Mucosa of descending colon (tissue), 3 donors: ENCODE measurements around the gene CUTC. TPM values are rescaled to one million over a fixed set of nuclear protein-coding genes. Genes with fewer than 3 reads are reported as not detected.

Source experiments
- ATAC-seq: fragments of 200-7000 bp; cut with Tn5 transposase; one replicate; pipeline ENCODE4 v1.9.1; 2020; ENCODE audit warnings: mild to moderate bottlenecking, moderate library complexity
- DNase-seq, 3 donors: peaks; one replicate each; pipeline ENCODE4 v3.0.0-alpha.2; 2020
- H3K36me3 ChIP-seq: fragments of 200-600 bp; one replicate; pipeline ENCODE4 v1.8.0; 2021; ENCODE audit warnings: low read depth, mild to moderate bottlenecking
- H3K4me1 ChIP-seq: fragments of 200-600 bp; one replicate; pipeline ENCODE4 v1.8.0; 2021; ENCODE audit warnings: low read depth, mild to moderate bottlenecking
- H3K4me3 ChIP-seq: fragments of 200-600 bp; one replicate; pipeline ENCODE4 v1.8.0; 2021; ENCODE audit warnings: mild to moderate bottlenecking
- H3K9me3 ChIP-seq: fragments of 200-600 bp; one replicate; pipeline ENCODE4 v1.8.0; 2021; ENCODE audit warnings: mild to moderate bottlenecking
- CTCF ChIP-seq: fragments of 200-600 bp; IDR thresholded peaks from one replicate; pipeline ENCODE4 v1.8.0; 2022; ENCODE audit warnings: antibody characterized with exemption, mild to moderate bottlenecking
- intact Hi-C, 2 donors: fragments of 100-400 bp; cut with DNase I in 1 of 2; cut with micrococcal nuclease in 1 of 2; formaldehyde crosslinking; loops; one replicate each; pipeline versions ENCODE4 v1.11.0 to v1.11.1; 2022; cut with DNase I, micrococcal nuclease
- total RNA-seq, 3 donors: library from RNA; stranded (reverse); fragmentation: NEBNext Ultra II Directional in 2 of 3; extraction: Animal tissue kit (Norgen Biotek cat#: 25700) in 2 of 3; gene quantifications; one replicate each; pipeline versions ENCODE4 v1.2.1 to v1.2.4, GENCODE V29; 2021 to 2023
- donor health status: DM: no; HTN: no; CAD: no; lungs with moderate emphysema.
- donor health status: DM: no; HTN: no; CAD: no.
- donor health status: DM: no; HTN: yes; CAD: no.

Gene CUTC
- total RNA-seq, 3 donors from 2014 or later: 10.7 to 22.1 (median 11.4) TPM

GRCh38 chr10:99695761-99696160, 36.3 kb upstream of the CUTC start:
- no peaks in the 10 kb centered on the region for H3K4me1 ChIP-seq
- H3K9me3 ChIP-seq: no peaks in the 10 kb centered on the region
- no peak for TF ChIP-seq CTCF
- ATAC-seq: no peak
- DNase-seq: no peak
- H3K36me3 ChIP-seq: no peaks in the 10 kb centered on the region
- H3K4me3 ChIP-seq: no peak overlapping the region
- intact Hi-C loops: no loop called here

GRCh38 chr10:99698504-99699080, 33.4 kb upstream of the CUTC start:
- intact Hi-C loops: no loop called here
- DNase-seq: no peak
- no peaks in the 10 kb centered on the region for H3K4me1 ChIP-seq
- H3K4me3 ChIP-seq: no peak overlapping the region
- no peak for TF ChIP-seq CTCF
- no peaks in the 10 kb centered on the region for H3K9me3 ChIP-seq
- H3K36me3 ChIP-seq: no peaks in the 10 kb centered on the region
- no peak for ATAC-seq

GRCh38 chr10:99700649-99701048, 31.4 kb upstream of the CUTC start:
- Histone ChIP-seq H3K36me3 (no peaks in the 10 kb centered on the region), H3K4me3 (no peak overlapping the region), H3K9me3 (no peaks in the 10 kb centered on the region), H3K4me1 (no peaks in the 10 kb centered on the region)
- intact Hi-C loops: loop anchor here in 1 of 2 donors (10.0 kb wide), 1 partner anchor 66 kb away; no protein-coding TSS in a partner anchor
- no peak for DNase-seq
- ATAC-seq: no peak
- no peak for TF ChIP-seq CTCF

GRCh38 chr10:99708428-99709012, 23.5 kb upstream of the CUTC start:
- H3K4me1 ChIP-seq: no peaks in the 10 kb centered on the region
- ATAC-seq: no peak
- no peak for TF ChIP-seq CTCF
- no peaks in the 10 kb centered on the region for H3K9me3 ChIP-seq
- no peaks in the 10 kb centered on the region for H3K36me3 ChIP-seq
- intact Hi-C loops: loop anchor here in 1 of 2 donors (10.0 kb wide), 1 partner anchor 74 kb away; no protein-coding TSS in a partner anchor
- DNase-seq: no peak
- no peak overlapping the region for H3K4me3 ChIP-seq

- intact Hi-C loops: loop anchor here in 1 of 2 donors (10.0 kb wide), 1 partner anchor 75 kb away; no protein-coding TSS in a partner anchor
- Histone ChIP-seq H3K9me3 (no peaks in the 10 kb centered on the region), H3K4me1 (no peaks in the 10 kb centered on the region), H3K36me3 (no peaks in the 10 kb centered on the region), H3K4me3 (no peak overlapping the region)
- no peak for TF ChIP-seq CTCF
- DNase-seq (no peak), ATAC-seq (peak; percentile 19)
These were observed 22.4 kb upstream of the CUTC start for GRCh38 chr10:99709480-99710229.
